Endothelial cell of umbilical vein (primary cell): ENCODE results near the gene SLC44A5. TPM values are rescaled to one million over a fixed set of nuclear protein-coding genes. Genes with fewer than 3 reads are reported as not detected.

Experiments
- BruUV-seq: library from RNA; stranded (reverse); fragments of 400-500 nt; replicated peaks from 2 replicates; lab custom pipeline; 2021; lab: Mats Ljungman, UMichigan
- CTCF ChIA-PET: fragments of 300-600, 350-600 bp; sonication (Branson Sonifier 250); formaldehyde crosslinking; loops from one replicate; lab custom pipeline; 2021; ENCODE audit warnings: antibody characterized with exemption, inconsistent platforms; lab: Charles Lee
- POLR2A ChIA-PET: fragments of 300-600, 350-600 bp; sonication (Branson Sonifier 250); formaldehyde crosslinking; loops from one replicate; lab custom pipeline; 2021; ENCODE audit warnings: antibody characterized with exemption, inconsistent platforms; lab: Charles Lee
- DNase-seq: peaks from one replicate; pipeline ENCODE4 v3.0.0-alpha.2; 2011; ENCODE audit warnings: low read depth, low spot score
- FAIRE-seq: peaks from 2 replicates; lab custom pipeline; 2011; peaks lifted over from hg19 to GRCh38; lab: Jason Lieb, UNC
- H2AFZ ChIP-seq: 2 replicates; pipeline ENCODE4 v1.6.0; 2012; ENCODE audit warnings: low read depth, low read length, control low read depth, inconsistent platforms
- H3K27ac ChIP-seq: 2 replicates; pipeline ENCODE4 v1.5.1; 2011; ENCODE audit warnings: low read depth, mild to moderate bottlenecking, control low read depth, low read length, moderate library complexity; ENCODE audit not compliant: insufficient read depth
- H3K27me3 ChIP-seq, 2 experiments: 2 replicates each; pipeline versions ENCODE4 v1.6.0 to v1.6.1; 2011; ENCODE audit warnings: low read length in 2 of 2, mixed read lengths in 1 of 2; ENCODE audit not compliant: control insufficient read depth in 2 of 2, insufficient read depth in 2 of 2
- H3K36me3 ChIP-seq, 2 experiments: 2 replicates in 1 of 2; 3 replicates in 1 of 2; pipeline ENCODE4 v1.5.1; 2011; ENCODE audit warnings: low read length in 2 of 2, mild to moderate bottlenecking in 1 of 2, moderate library complexity in 1 of 2; ENCODE audit not compliant: control insufficient read depth in 2 of 2, insufficient read depth in 2 of 2; ENCODE audit errors: extremely low read depth in 1 of 2
- H3K4me1 ChIP-seq: 3 replicates; pipeline ENCODE4 v1.5.1; 2011; ENCODE audit warnings: mild to moderate bottlenecking, low read length; ENCODE audit not compliant: control insufficient read depth, insufficient read depth; ENCODE audit errors: extremely low read depth
- H3K4me2 ChIP-seq: 2 replicates; pipeline ENCODE4 v1.6.1; 2011; ENCODE audit warnings: low read length, control low read depth, mixed read lengths; ENCODE audit not compliant: insufficient read depth
- H3K4me3 ChIP-seq, 3 experiments: fragments of 200-600 bp in 1 of 3; sonication (generic), shearing (Covaris generic) in 1 of 3; replicated peaks in 1 of 3; 2 replicates each; pipeline ENCODE4 v1.5.1; 2011 to 2016; ENCODE audit warnings: control low read depth in 3 of 3, low read length in 3 of 3, mild to moderate bottlenecking in 2 of 3, inconsistent platforms in 1 of 3, low read depth in 1 of 3, moderate library complexity in 1 of 3; ENCODE audit not compliant: insufficient read depth in 1 of 3
- H3K79me2 ChIP-seq: 2 replicates; pipeline ENCODE4 v1.6.0; 2012; ENCODE audit warnings: low read length, inconsistent platforms; ENCODE audit not compliant: control insufficient read depth, insufficient read depth
- H3K9ac ChIP-seq: replicated peaks from 2 replicates; pipeline ENCODE3; 2011; ENCODE audit warnings: low read length, control low read depth; ENCODE audit not compliant: insufficient read depth; ENCODE audit errors: extremely low read depth
- H3K9me1 ChIP-seq: replicated peaks from 3 replicates; pipeline ENCODE4 v1.6.0; 2011; ENCODE audit warnings: mild to moderate bottlenecking, low read length; ENCODE audit not compliant: control insufficient read depth, insufficient read depth; ENCODE audit errors: extremely low read depth
- H3K9me3 ChIP-seq: replicated peaks from 2 replicates; pipeline ENCODE4 v1.5.1; 2012; ENCODE audit warnings: low read length, inconsistent platforms; ENCODE audit not compliant: control insufficient read depth, insufficient read depth
- H4K20me1 ChIP-seq: replicated peaks from 2 replicates; pipeline ENCODE3; 2011; ENCODE audit warnings: mild to moderate bottlenecking, low read length; ENCODE audit not compliant: control insufficient read depth, insufficient read depth; ENCODE audit errors: extremely low read depth
- CTCF ChIP-seq, 2 donors: IDR thresholded peaks; 1 replicate in 1 of 2; 2 replicates in 1 of 2; pipeline ENCODE4 v1.5.1; 2011; ENCODE audit warnings: low read length in 2 of 2, mild to moderate bottlenecking in 2 of 2, moderate library complexity in 2 of 2, control low read depth in 1 of 2, inconsistent platforms in 1 of 2, low read depth in 1 of 2; ENCODE audit not compliant: insufficient read depth in 1 of 2; ENCODE audit errors: extremely low read depth in 1 of 2
- EZH2 ChIP-seq: IDR thresholded peaks from 2 replicates; pipeline ENCODE4 v1.6.1; 2012; ENCODE audit warnings: borderline replicate concordance, low read depth, mild to moderate bottlenecking, moderate library complexity, low read length, inconsistent platforms; ENCODE audit not compliant: severe bottlenecking
- FOS ChIP-seq: IDR thresholded peaks from 2 replicates; pipeline ENCODE4 v1.6.1; 2011; ENCODE audit warnings: mild to moderate bottlenecking, low read length, moderate library complexity, borderline replicate concordance; ENCODE audit not compliant: insufficient read depth
- GATA2 ChIP-seq: IDR thresholded peaks from 2 replicates; pipeline ENCODE4 v1.7.0; 2011; ENCODE audit warnings: low read depth, mild to moderate bottlenecking, moderate library complexity, mixed read lengths, low read length; ENCODE audit not compliant: insufficient read length, insufficient read depth
- JUN ChIP-seq: IDR thresholded peaks from 2 replicates; pipeline ENCODE4 v1.6.1; 2011; ENCODE audit warnings: borderline replicate concordance, low read depth; ENCODE audit not compliant: insufficient read length, insufficient read depth
- MYC ChIP-seq: IDR thresholded peaks from one replicate; pipeline ENCODE4 v1.6.1; 2011; ENCODE audit warnings: mild to moderate bottlenecking, low read depth, low read length
- POLR2A ChIP-seq: IDR thresholded peaks from 2 replicates; pipeline ENCODE4 v1.6.1; 2012; ENCODE audit warnings: low read depth, mild to moderate bottlenecking, control low read depth, low read length
- POLR2AphosphoS5 ChIP-seq: IDR thresholded peaks from 2 replicates; pipeline ENCODE4 v1.6.1; 2012; ENCODE audit warnings: low read depth, mild to moderate bottlenecking, control low read depth, low read length, moderate library complexity; ENCODE audit not compliant: insufficient read depth
- dilution Hi-C: fragments of 300-500 bp; cut with MboI; formaldehyde crosslinking; loops from one replicate; pipeline ENCODE4 v1.15.0; 2019; ENCODE audit warnings: low sequenced_read_pairs; ENCODE audit not compliant: extremely low pct_ligation_motif_present
- intact Hi-C: fragments of 100-400 bp; cut with micrococcal nuclease; formaldehyde crosslinking; loops from one replicate; pipeline ENCODE4 v1.10.0; 2022
- polyA plus RNA-seq, 4 experiments: library from polyadenylated mRNA; depleted of rRNA in 3 of 4; stranded (reverse) in 3 of 4; unstranded in 1 of 4; fragments of >200 nt; gene quantifications; 2 replicates each; pipeline versions ENCODE4 v1.2.1 to v1.2.3, GENCODE V29; 2011 to 2012; ENCODE audit warnings: missing spikeins in 1 of 4
- total RNA-seq: library from RNA; stranded (reverse); gene quantifications from 2 replicates; pipeline ENCODE4 v1.2.3, GENCODE V29; 2021
- TF ChIP-seq, protein P1 (sequence below): IDR thresholded peaks from 2 replicates; pipeline ENCODE4 v1.6.1; 2011; ENCODE audit not compliant: insufficient read depth, insufficient read length

Gene SLC44A5
- total and polyA plus RNA-seq, 2 donors (not counting 3 experiments of a cell fraction or from before 2014, with no cell fraction given): 1.6 to 3.2 TPM

DNA sequence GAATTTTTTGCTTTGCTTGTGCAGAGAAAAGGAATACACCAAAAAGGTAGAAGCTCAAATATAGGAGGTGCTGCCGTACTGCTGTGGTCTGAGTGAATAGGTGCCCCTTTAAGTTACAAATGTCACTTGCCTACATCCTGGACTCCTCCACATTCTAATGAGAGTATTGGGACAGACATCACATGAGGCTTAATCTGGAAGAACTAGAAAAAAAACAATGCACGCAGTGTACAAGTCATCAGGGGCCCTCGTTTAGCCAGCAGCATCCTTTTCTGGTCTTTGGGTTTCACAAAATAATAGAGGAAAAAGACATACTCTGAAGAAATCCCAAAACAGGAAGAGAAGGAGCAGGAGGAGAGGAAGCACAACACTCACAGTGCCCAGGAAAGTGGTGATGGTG, 89.3 kb downstream of the SLC44A5 start:
- Histone ChIP-seq H3K27me3 (no peaks in the 10 kb centered on the region), H3K27ac (peak overlapping the region; percentile 77), H3K4me3 (no peak overlapping the region), H3K79me2 (no peaks in the 10 kb centered on the region), H2AFZ (peak overlapping the region; percentile 25), H3K4me2 (peak overlapping the region; percentile 78), H3K9me3 (no peaks in the 10 kb centered on the region), H3K9ac (peak overlapping the region; percentile 54), H3K36me3 (no peaks in the 10 kb centered on the region), H4K20me1 (no peaks in the 10 kb centered on the region), H3K9me1 (no peaks in the 10 kb centered on the region), H3K4me1 (peaks cover 29% of the 10 kb centered on the region)
- intact Hi-C loops: loop anchor here (1.0 to 5.0 kb wide), 5 partner anchors 12 to 254 kb away; no protein-coding TSS in a partner anchor
- TF ChIP-seq JUN: no peak
- TF ChIP-seq EZH2: no peak
- TF ChIP-seq FOS: no peak
- TF ChIP-seq, protein P1, sequence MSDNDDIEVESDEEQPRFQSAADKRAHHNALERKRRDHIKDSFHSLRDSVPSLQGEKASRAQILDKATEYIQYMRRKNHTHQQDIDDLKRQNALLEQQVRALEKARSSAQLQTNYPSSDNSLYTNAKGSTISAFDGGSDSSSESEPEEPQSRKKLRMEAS: no peak
- TF ChIP-seq POLR2A: no peak
- no peak for TF ChIP-seq MYC
- TF ChIP-seq GATA2: no peak
- TF ChIP-seq CTCF (IDR thresholded peaks at IDR 0.05; ENCODE audit: extremely low read depth in 1 of 2, insufficient read depth in 1 of 2, low read depth in 1 of 2, low read length in 2 of 2): no peak
- TF ChIP-seq POLR2AphosphoS5: no peak
- BruUV-seq: no TSS peak
- FAIRE-seq (peak; percentile 67), DNase-seq (no peak)
- ChIA-PET POLR2A (no interaction called here), CTCF (interaction anchor here (1.2 to 2.6 kb wide), 3 partner anchors 38 to 256 kb away, joined by 4 to 10 read pairs (median 6); no protein-coding TSS in a partner anchor)
- dilution Hi-C loops: no loop called here
